Kidney (tissue), 14 donors: Measurements from ENCODE around the gene ZNF799. TPM values are rescaled to one million over a fixed set of nuclear protein-coding genes. Genes with fewer than 3 reads are reported as not detected.
"Not testable (repeated sequence)": the region's sequence is repeated elsewhere in the genome, so short reads cannot be mapped to it uniquely, and the experiment has no call there.

Experiments used
- DNase-seq, 5 donors: peaks; one replicate each; pipeline ENCODE4 v3.0.0-alpha.2; 2013 to 2020
- FAIRE-seq: peaks from 2 replicates; lab custom pipeline; 2012; peaks lifted over from hg19 to GRCh38; lab: Jason Lieb, UNC
- H3K27ac ChIP-seq, 2 donors: one replicate each; pipeline ENCODE4 v1.7.0; 2013; ENCODE audit warnings: low read depth in 2 of 2, low read length in 2 of 2, inconsistent platforms in 1 of 2
- H3K27me3 ChIP-seq: one replicate; pipeline ENCODE4 v1.7.1; 2013; ENCODE audit warnings: low read length, inconsistent platforms; ENCODE audit not compliant: control insufficient read depth, insufficient read depth
- H3K36me3 ChIP-seq, 3 donors: one replicate each; pipeline versions ENCODE4 v1.7.0 to v1.7.1; 2013; ENCODE audit warnings: low read length in 3 of 3, control low read depth in 1 of 3, inconsistent platforms in 1 of 3; ENCODE audit not compliant: insufficient read depth in 3 of 3, control insufficient read depth in 2 of 3
- H3K4me1 ChIP-seq, 3 donors: one replicate each; pipeline versions ENCODE4 v1.7.0 to v1.7.1; 2013; ENCODE audit warnings: low read length in 3 of 3, inconsistent platforms in 1 of 3, low read depth in 1 of 3; ENCODE audit not compliant: control insufficient read depth in 2 of 3, insufficient read depth in 2 of 3
- H3K4me3 ChIP-seq, 3 donors: one replicate each; pipeline versions ENCODE4 v1.7.0 to v1.8.1; 2013; ENCODE audit warnings: low read length in 3 of 3, control low read depth in 1 of 3, inconsistent platforms in 1 of 3
- H3K9ac ChIP-seq, 3 donors: one replicate each; pipeline versions ENCODE4 v1.7.0 to v1.7.1; 2013; ENCODE audit warnings: low read length in 3 of 3, control low read depth in 1 of 3, inconsistent platforms in 1 of 3
- H3K9me3 ChIP-seq, 3 donors: one replicate each; pipeline versions ENCODE4 v1.7.0 to v1.7.1; 2013; ENCODE audit warnings: low read length in 3 of 3, control low read depth in 1 of 3, inconsistent platforms in 1 of 3; ENCODE audit not compliant: control insufficient read depth in 2 of 3, insufficient read depth in 1 of 3
- CTCF ChIP-seq: IDR thresholded peaks from 3 replicates; pipeline ENCODE4 v1.5.1; 2012; ENCODE audit warnings: mild to moderate bottlenecking, moderate library complexity, borderline replicate concordance; ENCODE audit not compliant: insufficient read depth; ENCODE audit errors: extremely low read depth
- intact Hi-C: fragments of 100-400 bp; cut with DNase I; formaldehyde crosslinking; loops from one replicate; pipeline ENCODE4 v1.11.1; 2022
- polyA plus RNA-seq: library from polyadenylated mRNA; stranded (reverse); fragments of 350-450 nt; fragmentation: Illumina TruSeq; extraction: RNeasy Lipid Tissue Mini Kit (QIAGEN cat#74804); gene quantifications from one replicate; pipeline ENCODE4 v1.2.3, GENCODE V29; 2014; ENCODE audit warnings: low read depth, low replicate concordance; ENCODE audit not compliant: insufficient read depth
- total RNA-seq: library from RNA; stranded (reverse); fragmentation: NEBNext Ultra II Directional; extraction: Animal tissue kit (Norgen Biotek cat#: 25700); gene quantifications from one replicate; pipeline ENCODE4 v1.2.1, GENCODE V29; 2021
- donor health status: control.
- donor health status: control.
- donor health status: control.
- donor health status: control.
- donor health status: control.
- donor health status: DM: yes; HTN: yes; CAD: no.
- donor health status: Normal renal cell carcinoma (clear cell type).

The ZNF799 gene
- total and polyA plus RNA-seq, 2 donors from 2014 or later: 4.3 to 7.8 TPM

- intact Hi-C loops: no loop called here
- no peak for DNase-seq
- no peak for FAIRE-seq
- peaks cover 0 to 2% (median 2%) of the 10 kb centered on the region in 3 donors for H3K36me3 ChIP-seq
- H3K27ac ChIP-seq: no peak overlapping the region
- TF ChIP-seq CTCF: no peak
- H3K27me3 ChIP-seq: no peaks in the 10 kb centered on the region
- no peak overlapping the region for H3K4me3 ChIP-seq
- H3K9ac ChIP-seq: no peak overlapping the region
- H3K9me3 ChIP-seq: no peaks in the 10 kb centered on the region
- H3K4me1 ChIP-seq: no peaks in the 10 kb centered on the region
Measured at GRCh38 chr19:12425236-12425887, 24.3 kb upstream of the ZNF799 start.

GRCh38 chr19:12417273-12417672 lies 16.2 kb upstream of the ZNF799 start:
- H3K27ac ChIP-seq, H3K36me3 ChIP-seq, intact Hi-C loops, H3K4me3 ChIP-seq, H3K4me1 ChIP-seq, DNase-seq, FAIRE-seq, H3K9ac ChIP-seq, H3K27me3 ChIP-seq, H3K9me3 ChIP-seq: not testable (repeated sequence)

GRCh38 chr19:12411893-12412292 lies 10.8 kb upstream of the ZNF799 start:
- Histone ChIP-seq H3K4me3 (no peak overlapping the region), H3K9ac (no peak overlapping the region), H3K9me3 (peaks cover 0 to 3% (median 0%) of the 10 kb centered on the region in 3 donors), H3K27ac (no peak overlapping the region), H3K36me3 (no peaks in the 10 kb centered on the region), H3K4me1 (no peaks in the 10 kb centered on the region), H3K27me3 (no peaks in the 10 kb centered on the region)
- DNase-seq (no peak), FAIRE-seq (no peak)
- TF ChIP-seq CTCF: no peak
- intact Hi-C loops: no loop called here

DNA sequence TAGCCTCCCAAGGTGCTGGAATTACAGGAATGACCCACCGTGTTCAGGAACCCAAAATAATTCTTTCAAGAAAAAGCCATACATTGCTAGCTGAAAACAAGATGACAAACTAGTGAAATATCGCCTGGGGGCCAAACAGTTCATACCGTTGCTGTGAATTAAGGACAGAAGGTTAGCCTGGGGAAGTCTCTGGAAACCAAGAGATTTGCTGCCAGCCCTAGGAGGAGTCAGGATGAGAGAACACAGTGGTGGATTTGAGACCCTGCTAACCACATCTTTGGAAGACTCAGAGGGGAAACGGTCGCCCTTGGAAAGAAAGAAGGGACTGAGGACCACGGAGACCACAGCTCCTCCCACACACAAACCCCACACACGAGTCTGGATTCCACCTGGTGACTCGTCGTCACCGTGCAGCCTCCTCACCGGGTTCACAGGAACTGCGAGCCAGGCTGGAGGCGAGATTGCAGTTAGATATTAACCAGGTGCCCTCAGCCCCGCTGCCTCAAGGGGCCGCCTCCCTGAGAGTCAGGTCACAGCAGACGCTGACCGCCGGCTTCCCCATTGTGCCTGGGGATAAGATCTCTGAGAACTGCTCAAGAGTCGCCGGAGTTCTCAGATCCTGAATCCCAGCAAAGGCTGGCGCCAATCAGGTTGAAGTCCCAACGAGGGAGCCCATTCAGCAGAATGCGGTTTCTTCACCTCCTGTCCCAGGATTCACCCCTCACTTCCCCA lies 1.0 kb downstream of the ZNF799 start:
- H3K9ac ChIP-seq: peak overlapping the region; percentile 38 to 73 (median 43)
- DNase-seq: peak; percentile 34 to 72 (median 48)
- FAIRE-seq, H3K4me1 ChIP-seq, H3K36me3 ChIP-seq, H3K9me3 ChIP-seq, H3K27me3 ChIP-seq, intact Hi-C loops: not testable (repeated sequence)
- peak overlapping the region; percentile 45 to 81 (median 79) for H3K4me3 ChIP-seq
- H3K27ac ChIP-seq: peak overlapping the region; percentile 90 to 94

DNA sequence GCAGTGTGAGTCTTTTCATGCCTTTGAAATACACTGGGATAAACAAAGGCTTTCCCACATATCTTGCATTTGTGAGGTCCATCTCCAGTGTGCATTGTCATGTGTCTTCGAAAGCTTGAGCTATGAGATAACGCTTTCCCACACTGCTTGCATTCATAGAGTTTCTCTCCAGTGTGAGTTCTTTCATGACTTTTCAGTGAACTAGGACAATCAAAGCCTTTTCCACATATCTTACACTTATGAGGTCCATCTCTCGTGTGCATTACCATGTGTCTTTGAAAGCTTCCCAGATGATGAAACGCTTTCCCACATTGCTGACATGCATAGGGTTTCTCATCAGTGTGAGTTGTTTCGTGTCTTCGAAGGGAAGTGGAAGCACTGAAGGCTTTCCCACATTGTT lies 9.9 kb downstream of the ZNF799 start:
- H3K4me1 ChIP-seq, H3K9me3 ChIP-seq, intact Hi-C loops, H3K27me3 ChIP-seq, DNase-seq, H3K4me3 ChIP-seq, FAIRE-seq, H3K9ac ChIP-seq, H3K27ac ChIP-seq: not testable (repeated sequence)
- H3K36me3 ChIP-seq: peaks cover 3 to 11% (median 10%) of the 10 kb centered on the region in 3 donors

- DNase-seq, H3K36me3 ChIP-seq, H3K9me3 ChIP-seq, FAIRE-seq, H3K4me3 ChIP-seq, intact Hi-C loops, H3K27me3 ChIP-seq, H3K9ac ChIP-seq, H3K27ac ChIP-seq, H3K4me1 ChIP-seq: not testable (repeated sequence)
Measured at GRCh38 chr19:12386365-12386764, 14.7 kb downstream of the ZNF799 start.
